HG03558 (cell line): ENCODE data around the gene GZMA.
"Not testable (repeated sequence)": the region's sequence is repeated elsewhere in the genome, so short reads cannot be mapped to it uniquely, and the experiment has no call there.

Experiments
- ATAC-seq: cut with Tn5 transposase; IDR thresholded peaks from one replicate; pipeline ENCODE4 v1.9.1; 2021; ENCODE audit warnings: moderate number of reproducible peaks; ENCODE audit not compliant: unreplicated experiment; ENCODE audit errors: extremely low read depth

The GZMA gene

GRCh38 chr5:55105976-55106375, 3.5 kb downstream of the GZMA start:
- ATAC-seq = not testable (repeated sequence)

GRCh38 chr5:55108661-55109060, 6.2 kb downstream of the GZMA start:
- no peak for ATAC-seq

- ATAC-seq = no peak
Measured at GRCh38 chr5:55110217-55110616, 7.8 kb downstream of the GZMA start.

- ATAC-seq = no peak
Measured at GRCh38 chr5:55113327-55113726, 10.9 kb downstream of the GZMA start.

GRCh38 chr5:55114061-55114460, 11.6 kb downstream of the GZMA start:
- no peak for ATAC-seq

- ATAC-seq = no peak
Measured at GRCh38 chr5:55123365-55123764, 20.9 kb downstream of the GZMA start.

- no peak for ATAC-seq
Measured at GRCh38 chr5:55134053-55134722, 31.7 kb downstream of the GZMA start.

- no peak for ATAC-seq
Measured at GRCh38 chr5:55136521-55136920, 34.1 kb downstream of the GZMA start.

GRCh38 chr5:55140908-55141665, 38.6 kb downstream of the GZMA start:
- no peak for ATAC-seq

- ATAC-seq = no peak
Measured at GRCh38 chr5:55141945-55142690, 39.7 kb downstream of the GZMA start.

- ATAC-seq = no peak
Measured at GRCh38 chr5:55143624-55144023, 41.2 kb downstream of the GZMA start.

GRCh38 chr5:55146080-55146479, 43.6 kb downstream of the GZMA start:
- no peak for ATAC-seq

- no peak for ATAC-seq
Measured at GRCh38 chr5:55146543-55147151, 44.2 kb downstream of the GZMA start.

- no peak for ATAC-seq
Measured at GRCh38 chr5:55149308-55149795, 46.9 kb downstream of the GZMA start.

GRCh38 chr5:55151923-55152842, 49.7 kb downstream of the GZMA start:
- no peak for ATAC-seq

- no peak for ATAC-seq
Measured at GRCh38 chr5:55154873-55155272, 52.4 kb downstream of the GZMA start.
